SK-N-SH (cell line): Measurements from ENCODE around the gene CCS. TPM values are rescaled to one million over a fixed set of nuclear protein-coding genes. Genes with fewer than 3 reads are reported as not detected.

Experiments
- CTCF ChIA-PET: fragments of 300-600, 350-600 bp; formaldehyde crosslinking; extraction: SDS; loops from one replicate; lab custom pipeline; 2021; lab: Yijun Ruan, JAX
- POLR2A ChIA-PET: fragments of 350-600 bp; sonication (Branson Sonifier 250); formaldehyde crosslinking; extraction: SDS; loops from one replicate; lab custom pipeline; 2020; ENCODE audit warnings: antibody characterized with exemption, inconsistent platforms; lab: Yijun Ruan, JAX
- DNase-seq: peaks from one replicate; pipeline ENCODE4 v3.0.0; 2012
- H2AFZ ChIP-seq: fragments of 200-600 bp; sonication (generic); 2 replicates; pipeline ENCODE4 v1.8.1; 2016; ENCODE audit warnings: antibody characterized with exemption, mild to moderate bottlenecking, low read depth
- H3F3A ChIP-seq: fragments of 200-600 bp; sonication (generic); replicated peaks from 2 replicates; pipeline ENCODE3; 2016; ENCODE audit warnings: antibody characterized with exemption, mild to moderate bottlenecking; ENCODE audit not compliant: insufficient read depth
- H3K27ac ChIP-seq, 2 experiments: fragments of 200-500 bp in 1 of 2; fragments of 200-600 bp in 1 of 2; sonication (Bioruptor generic) in 1 of 2; sonication (generic), shearing (Covaris generic) in 1 of 2; 2 replicates each; pipeline versions ENCODE4 v1.5.1 to v1.6.1; 2014 to 2016; ENCODE audit warnings: low read depth in 2 of 2, inconsistent platforms in 1 of 2, low read length in 1 of 2, mild to moderate bottlenecking in 1 of 2, mixed read lengths in 1 of 2
- H3K27me3 ChIP-seq: fragments of 200-600 bp; sonication (generic), shearing (Covaris generic); 2 replicates; pipeline ENCODE4 v1.6.1; 2016; ENCODE audit warnings: mixed run types; ENCODE audit not compliant: insufficient read depth
- H3K36me3 ChIP-seq, 2 experiments: fragments of 200-500 bp in 1 of 2; fragments of 200-600 bp in 1 of 2; sonication (Bioruptor generic) in 1 of 2; sonication (generic) in 1 of 2; replicated peaks in 1 of 2; 2 replicates each; pipeline versions ENCODE3 to v1.5.1; 2014 to 2016; ENCODE audit warnings: low read length in 1 of 2, mild to moderate bottlenecking in 1 of 2; ENCODE audit not compliant: insufficient read depth in 2 of 2, control insufficient read depth in 1 of 2
- H3K4me1 ChIP-seq, 2 experiments: fragments of 200-500 bp in 1 of 2; fragments of 200-600 bp in 1 of 2; sonication (Bioruptor generic) in 1 of 2; sonication (generic), shearing (Covaris generic) in 1 of 2; 2 replicates each; pipeline versions ENCODE4 v1.5.1 to v1.6.1; 2014 to 2016; ENCODE audit warnings: low read depth in 1 of 2, low read length in 1 of 2, mixed run types in 1 of 2; ENCODE audit not compliant: insufficient read depth in 2 of 2, control insufficient read depth in 1 of 2
- H3K4me2 ChIP-seq: fragments of 200-600 bp; sonication (generic), shearing (Covaris generic); 2 replicates; pipeline ENCODE4 v1.6.1; 2017; ENCODE audit warnings: mixed run types
- H3K4me3 ChIP-seq, 2 experiments: fragments of 200-500 bp in 1 of 2; fragments of 200-600 bp in 1 of 2; sonication (Bioruptor generic) in 1 of 2; sonication (generic), shearing (Covaris generic) in 1 of 2; 2 replicates each; pipeline versions ENCODE4 v1.5.1 to v1.8.1; 2014 to 2016; ENCODE audit warnings: low read depth in 2 of 2, inconsistent platforms in 1 of 2, low read length in 1 of 2, mild to moderate bottlenecking in 1 of 2, mixed read lengths in 1 of 2, moderate library complexity in 1 of 2
- H3K79me2 ChIP-seq: fragments of 200-600 bp; sonication (generic); 2 replicates; pipeline ENCODE4 v1.8.1; 2017; ENCODE audit warnings: mild to moderate bottlenecking; ENCODE audit not compliant: insufficient read depth
- H3K9ac ChIP-seq: fragments of 200-600 bp; sonication (generic); 2 replicates; pipeline ENCODE4 v1.6.1; 2017; ENCODE audit warnings: mixed run types
- H3K9me2 ChIP-seq: fragments of 200-600 bp; sonication (generic); 2 replicates; pipeline ENCODE4 v1.6.1; 2017; ENCODE audit warnings: mixed run types
- H3K9me3 ChIP-seq: fragments of 200-600 bp; sonication (generic); 2 replicates; pipeline ENCODE4 v1.6.1; 2017; ENCODE audit warnings: mixed run types, mild to moderate bottlenecking, moderate library complexity
- H4K20me1 ChIP-seq: fragments of 200-600 bp; sonication (generic); 2 replicates; pipeline ENCODE4 v1.6.1; 2017; ENCODE audit warnings: mild to moderate bottlenecking, mixed run types; ENCODE audit not compliant: insufficient read depth
- CHD2 ChIP-seq: fragments of 150-350 bp; IDR thresholded peaks from 2 replicates; pipeline ENCODE4 v1.6.1; 2018; ENCODE audit warnings: low read length; ENCODE audit not compliant: partially characterized antibody
- EP300 ChIP-seq, 2 experiments: IDR thresholded peaks; 2 replicates each; pipeline versions ENCODE4 v1.4.0 to v1.6.1; 2012; ENCODE audit warnings: borderline replicate concordance in 1 of 2, low read depth in 1 of 2, low read length in 1 of 2
- EZH2phosphoT487 ChIP-seq: fragments of 200-600 bp; sonication (generic); IDR thresholded peaks from 2 replicates; pipeline ENCODE4 v1.6.1; 2017; ENCODE audit warnings: low read depth, mixed run types, mild to moderate bottlenecking, antibody characterized with exemption, moderate library complexity, borderline replicate concordance
- FOXM1 ChIP-seq: IDR thresholded peaks from 2 replicates; pipeline ENCODE4 v1.4.0; 2012; ENCODE audit warnings: low read depth, mild to moderate bottlenecking
- MEF2A ChIP-seq: IDR thresholded peaks from 2 replicates; pipeline ENCODE4 v1.4.0; 2012; ENCODE audit warnings: low read depth, borderline replicate concordance
- MXI1 ChIP-seq: IDR thresholded peaks from 2 replicates; pipeline ENCODE4 v1.6.1; 2012; ENCODE audit warnings: mild to moderate bottlenecking, low read depth, low read length, improper control_type of control experiment
- NRF1 ChIP-seq: IDR thresholded peaks from 2 replicates; pipeline ENCODE4 v1.6.1; 2012; ENCODE audit warnings: low read depth, mild to moderate bottlenecking, low read length
- POLR2AphosphoS5 ChIP-seq: IDR thresholded peaks from 2 replicates; pipeline ENCODE4 v1.6.1; 2012; ENCODE audit warnings: low read depth, low read length
- RAD21 ChIP-seq: IDR thresholded peaks from 2 replicates; pipeline ENCODE4 v1.6.1; 2012; ENCODE audit warnings: mild to moderate bottlenecking, low read length
- RFX5 ChIP-seq: IDR thresholded peaks from 2 replicates; pipeline ENCODE4 v1.6.1; 2012; ENCODE audit warnings: mild to moderate bottlenecking, improper control_type of control experiment, low read length
- RXRA ChIP-seq: IDR thresholded peaks from 2 replicates; pipeline ENCODE4 v1.4.0; 2012; ENCODE audit warnings: low read depth, mild to moderate bottlenecking, borderline replicate concordance
- TAF1 ChIP-seq: IDR thresholded peaks from 2 replicates; pipeline ENCODE4 v1.6.1; 2012; ENCODE audit warnings: low read depth, mild to moderate bottlenecking, low read length, moderate library complexity, borderline replicate concordance
- TCF12 ChIP-seq: IDR thresholded peaks from 2 replicates; pipeline ENCODE4 v1.4.0; 2012
- TEAD4 ChIP-seq: IDR thresholded peaks from 2 replicates; pipeline ENCODE4 v1.4.0; 2012; ENCODE audit warnings: mild to moderate bottlenecking, borderline replicate concordance; ENCODE audit not compliant: insufficient read depth
- YY1 ChIP-seq: IDR thresholded peaks from 2 replicates; pipeline ENCODE4 v1.4.0; 2012; ENCODE audit warnings: low read depth, mild to moderate bottlenecking
- WGBS: methylation state at CpG from one replicate; pipeline ENCODE4 v1.1.6; 2017; ENCODE audit warnings: low lambda C conversion rate; 5-methylcytosine and 5-hydroxymethylcytosine counted together
- polyA plus RNA-seq, 3 experiments: library from polyadenylated mRNA; depleted of rRNA; stranded (reverse); fragments of >200 nt; gene quantifications; 2 replicates each; pipeline ENCODE4 v1.2.3, GENCODE V29; 2012
- TF ChIP-seq, protein P1 (sequence below): IDR thresholded peaks from 2 replicates; pipeline ENCODE4; 2012
- TF ChIP-seq, protein P2 (sequence below): IDR thresholded peaks from 2 replicates; pipeline ENCODE4 v1.4.0; 2012; ENCODE audit warnings: low read depth, borderline replicate concordance
- TF ChIP-seq, protein P3 (sequence below): fragments of 150-350 bp; IDR thresholded peaks from 2 replicates; pipeline ENCODE4 v1.6.1; 2017; ENCODE audit warnings: antibody characterized with exemption, low read length, low read depth, borderline replicate concordance
- TF ChIP-seq, protein P4 (sequence below): IDR thresholded peaks from 2 replicates; pipeline ENCODE4 v1.4.0; 2012; ENCODE audit warnings: low read depth

CCS gene
- polyA plus RNA-seq, 1 of the 3 experiments (the other 2 are of a cell fraction), result 56.1 TPM

DNA sequence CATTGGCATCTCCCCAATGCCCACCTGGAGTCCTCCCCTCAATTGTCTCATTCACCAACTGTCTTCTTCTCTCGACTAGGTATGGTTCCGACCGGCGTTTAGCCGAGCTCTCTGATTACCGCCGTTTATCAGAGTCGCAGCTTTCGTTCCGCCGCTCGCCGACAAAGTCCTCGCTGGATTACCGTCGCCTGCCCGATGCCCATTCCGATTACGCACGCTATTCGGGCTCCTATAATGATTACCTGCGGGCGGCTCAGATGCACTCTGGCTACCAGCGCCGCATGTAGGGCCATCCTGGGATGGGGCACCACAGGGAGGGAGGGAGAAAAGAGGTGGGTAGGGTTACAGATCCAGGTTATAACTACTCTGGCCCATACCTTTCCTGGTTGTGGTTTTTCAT lies 33.4 kb downstream of the CCS start:
- Histone ChIP-seq H3K4me3 (no peak overlapping the region), H3K9me3 (no peaks in the 10 kb centered on the region), H3K27ac (no peak overlapping the region), H3K9me2 (no peaks in the 10 kb centered on the region), H3K9ac (no peak overlapping the region), H3K27me3 (no peaks in the 10 kb centered on the region), H3K4me2 (no peak overlapping the region), H3K79me2 (peaks cover 100% of the 10 kb centered on the region), H4K20me1 (peaks cover 89% of the 10 kb centered on the region), H3K4me1 (no peaks in the 10 kb centered on the region; a peak in 1 of 4 replicates), H3F3A (no peaks in the 10 kb centered on the region), H2AFZ (no peak overlapping the region), H3K36me3 (peaks cover 70 to 73% of the 10 kb centered on the region in 2 experiments)
- CTCF ChIA-PET, result no interaction called here
- POLR2A ChIA-PET, result interaction anchor here (1.2 to 1.3 kb wide), 2 partner anchors 7 to 12 kb away, joined by 3 to 7 read pairs; partner anchors contain the start of gene RBM4
- no peak for DNase-seq
- 98% methylated on average over 25 of the region's 25 CpGs for WGBS
- TF ChIP-seq EP300 (IDR thresholded peaks at IDR 0.05; ENCODE audit: borderline replicate concordance in 1 of 2, low read depth in 1 of 2, low read length in 1 of 2), result no peak
- no peak for TF ChIP-seq RXRA
- TF ChIP-seq TAF1, result no peak
- no peak for TF ChIP-seq FOXM1
- TF ChIP-seq TEAD4, result no peak
- no peak for TF ChIP-seq YY1
- no peak for TF ChIP-seq EZH2phosphoT487
- no peak for TF ChIP-seq NRF1
- TF ChIP-seq, protein P1, sequence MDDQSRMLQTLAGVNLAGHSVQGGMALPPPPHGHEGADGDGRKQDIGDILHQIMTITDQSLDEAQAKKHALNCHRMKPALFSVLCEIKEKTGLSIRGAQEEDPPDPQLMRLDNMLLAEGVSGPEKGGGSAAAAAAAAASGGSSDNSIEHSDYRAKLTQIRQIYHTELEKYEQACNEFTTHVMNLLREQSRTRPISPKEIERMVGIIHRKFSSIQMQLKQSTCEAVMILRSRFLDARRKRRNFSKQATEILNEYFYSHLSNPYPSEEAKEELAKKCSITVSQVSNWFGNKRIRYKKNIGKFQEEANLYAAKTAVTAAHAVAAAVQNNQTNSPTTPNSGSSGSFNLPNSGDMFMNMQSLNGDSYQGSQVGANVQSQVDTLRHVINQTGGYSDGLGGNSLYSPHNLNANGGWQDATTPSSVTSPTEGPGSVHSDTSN, result no peak
- TF ChIP-seq, protein P2, sequence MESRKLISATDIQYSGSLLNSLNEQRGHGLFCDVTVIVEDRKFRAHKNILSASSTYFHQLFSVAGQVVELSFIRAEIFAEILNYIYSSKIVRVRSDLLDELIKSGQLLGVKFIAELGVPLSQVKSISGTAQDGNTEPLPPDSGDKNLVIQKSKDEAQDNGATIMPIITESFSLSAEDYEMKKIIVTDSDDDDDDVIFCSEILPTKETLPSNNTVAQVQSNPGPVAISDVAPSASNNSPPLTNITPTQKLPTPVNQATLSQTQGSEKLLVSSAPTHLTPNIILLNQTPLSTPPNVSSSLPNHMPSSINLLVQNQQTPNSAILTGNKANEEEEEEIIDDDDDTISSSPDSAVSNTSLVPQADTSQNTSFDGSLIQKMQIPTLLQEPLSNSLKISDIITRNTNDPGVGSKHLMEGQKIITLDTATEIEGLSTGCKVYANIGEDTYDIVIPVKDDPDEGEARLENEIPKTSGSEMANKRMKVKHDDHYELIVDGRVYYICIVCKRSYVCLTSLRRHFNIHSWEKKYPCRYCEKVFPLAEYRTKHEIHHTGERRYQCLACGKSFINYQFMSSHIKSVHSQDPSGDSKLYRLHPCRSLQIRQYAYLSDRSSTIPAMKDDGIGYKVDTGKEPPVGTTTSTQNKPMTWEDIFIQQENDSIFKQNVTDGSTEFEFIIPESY, result no peak
- TF ChIP-seq, protein P3, sequence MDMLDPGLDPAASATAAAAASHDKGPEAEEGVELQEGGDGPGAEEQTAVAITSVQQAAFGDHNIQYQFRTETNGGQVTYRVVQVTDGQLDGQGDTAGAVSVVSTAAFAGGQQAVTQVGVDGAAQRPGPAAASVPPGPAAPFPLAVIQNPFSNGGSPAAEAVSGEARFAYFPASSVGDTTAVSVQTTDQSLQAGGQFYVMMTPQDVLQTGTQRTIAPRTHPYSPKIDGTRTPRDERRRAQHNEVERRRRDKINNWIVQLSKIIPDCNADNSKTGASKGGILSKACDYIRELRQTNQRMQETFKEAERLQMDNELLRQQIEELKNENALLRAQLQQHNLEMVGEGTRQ, result no peak

DNA sequence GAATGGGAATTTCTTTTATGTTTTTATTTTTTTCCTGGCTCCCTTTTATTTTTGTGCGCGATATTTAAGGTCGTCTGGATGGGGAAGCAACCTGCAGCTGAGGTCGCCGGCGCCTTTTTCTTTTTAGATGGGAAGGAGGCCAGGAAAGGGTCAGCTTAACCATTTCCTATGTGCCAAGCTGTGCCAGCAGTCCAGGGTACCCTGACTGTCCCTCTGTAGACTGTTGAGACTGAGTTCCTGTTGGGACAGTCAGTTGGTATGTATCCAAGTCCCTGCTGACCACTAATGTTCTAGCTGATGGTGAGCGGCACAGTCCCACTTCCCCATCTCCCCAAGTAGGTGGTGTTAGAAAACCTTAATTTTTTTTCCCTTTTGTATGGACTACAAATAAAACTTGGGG lies 33.9 kb downstream of the CCS start:
- H3K27me3 ChIP-seq, result no peaks in the 10 kb centered on the region
- H3K27ac ChIP-seq, result no peak overlapping the region
- WGBS, result 96% methylated on average over 7 of the region's 7 CpGs
- H3F3A ChIP-seq, result no peaks in the 10 kb centered on the region
- H3K79me2 ChIP-seq, result peaks cover 100% of the 10 kb centered on the region
- peaks cover 70 to 73% of the 10 kb centered on the region in 2 experiments for H3K36me3 ChIP-seq
- no peaks in the 10 kb centered on the region for H3K9me3 ChIP-seq
- H3K9ac ChIP-seq, result no peak overlapping the region
- no peak overlapping the region for H3K4me3 ChIP-seq
- ChIA-PET POLR2A (interaction anchor here (1.2 to 1.3 kb wide), 2 partner anchors 8 to 12 kb away, joined by 3 to 7 read pairs; partner anchors contain the start of gene RBM4), CTCF (no interaction called here)
- H2AFZ ChIP-seq, result no peak overlapping the region
- no peak for DNase-seq
- no peaks in the 10 kb centered on the region; a peak in 1 of 4 replicates for H3K4me1 ChIP-seq
- TF ChIP-seq, protein P3, result no peak
- TF ChIP-seq MXI1, result no peak
- TF ChIP-seq POLR2AphosphoS5, result no peak
- TF ChIP-seq, protein P4, sequence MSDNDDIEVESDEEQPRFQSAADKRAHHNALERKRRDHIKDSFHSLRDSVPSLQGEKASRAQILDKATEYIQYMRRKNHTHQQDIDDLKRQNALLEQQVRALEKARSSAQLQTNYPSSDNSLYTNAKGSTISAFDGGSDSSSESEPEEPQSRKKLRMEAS, result no peak
- TF ChIP-seq YY1, result no peak
- no peak for TF ChIP-seq RXRA
- TF ChIP-seq RAD21, result no peak
- TF ChIP-seq EP300 (IDR thresholded peaks at IDR 0.05; ENCODE audit: borderline replicate concordance in 1 of 2, low read depth in 1 of 2, low read length in 1 of 2), result no peak
- TF ChIP-seq TEAD4, result no peak
- TF ChIP-seq RFX5, result no peak
- TF ChIP-seq TAF1, result no peak
- TF ChIP-seq MEF2A, result no peak
- no peak for TF ChIP-seq TCF12
- no peak for TF ChIP-seq CHD2
- H3K9me2 ChIP-seq, result no peaks in the 10 kb centered on the region
- peaks cover 88% of the 10 kb centered on the region for H4K20me1 ChIP-seq
- no peak overlapping the region for H3K4me2 ChIP-seq
